GM18507 (cell line): ENCODE results near the gene PON2.
"Not testable (repeated sequence)": the region's sequence is repeated elsewhere in the genome, so short reads cannot be mapped to it uniquely, and the experiment has no call there.

ENCODE experiments used
- DNase-seq: peaks from one replicate; pipeline ENCODE4 v3.0.0; 2011; ENCODE audit warnings: low read depth; ENCODE audit not compliant: insufficient read length; ENCODE audit errors: extremely low spot score
- FAIRE-seq: peaks from 2 replicates; lab custom pipeline; 2011; peaks lifted over from hg19 to GRCh38; lab: Jason Lieb, UNC

PON2 gene

GRCh38 chr7:95434557-95435421, at the start of gene PON2:
Gene PON2 (minus strand): TSS chr7:95435028. CDS start chr7:95434951, 77 bp downstream.
- FAIRE-seq: peak; percentile 87
- DNase-seq: peak; percentile 60

GRCh38 chr7:95482424-95482823, 47.6 kb upstream of the PON2 start:
- FAIRE-seq (no peak), DNase-seq (no peak)

GRCh38 chr7:95481271-95482165, 46.7 kb upstream of the PON2 start:
- DNase-seq (no peak), FAIRE-seq (no peak)

GRCh38 chr7:95479992-95480624, 45.3 kb upstream of the PON2 start:
- DNase-seq (no peak), FAIRE-seq (peak; percentile 33)

GRCh38 chr7:95478272-95479037, 43.6 kb upstream of the PON2 start:
- FAIRE-seq (peak; percentile 49), DNase-seq (no peak)

GRCh38 chr7:95476904-95477594, 42.2 kb upstream of the PON2 start:
- DNase-seq: peak; percentile 18
- peak; percentile 88 for FAIRE-seq

- no peak for FAIRE-seq
- no peak for DNase-seq
Measured at GRCh38 chr7:95476072-95476847, 41.4 kb upstream of the PON2 start.

GRCh38 chr7:95473276-95473985, 38.6 kb upstream of the PON2 start:
- FAIRE-seq (no peak), DNase-seq (no peak)

- DNase-seq (no peak), FAIRE-seq (no peak)
Measured at GRCh38 chr7:95472581-95473161, 37.8 kb upstream of the PON2 start.

GRCh38 chr7:95471071-95471470, 36.2 kb upstream of the PON2 start:
- DNase-seq (no peak), FAIRE-seq (no peak)

GRCh38 chr7:95470452-95470851, 35.6 kb upstream of the PON2 start:
- FAIRE-seq: peak; percentile 84
- DNase-seq: peak; percentile 9

- no peak for FAIRE-seq
- no peak for DNase-seq
Measured at GRCh38 chr7:95469848-95470247, 35.0 kb upstream of the PON2 start.

GRCh38 chr7:95469187-95469586, 34.4 kb upstream of the PON2 start:
- FAIRE-seq (no peak), DNase-seq (no peak)

GRCh38 chr7:95467912-95468607, 33.2 kb upstream of the PON2 start:
- DNase-seq (no peak), FAIRE-seq (no peak)

- not testable (repeated sequence) for FAIRE-seq, DNase-seq
Measured at GRCh38 chr7:95460653-95461052, 25.8 kb upstream of the PON2 start.

GRCh38 chr7:95457947-95458346, 23.1 kb upstream of the PON2 start:
- DNase-seq (no peak), FAIRE-seq (no peak)
